NT2/D1 (cell line): Measurements from ENCODE around the gene FANCE.
A peak's percentile ranks its signal among the peaks of the same experiment; 100 is the strongest.

Experiments used
- DNase-seq: peaks from one replicate; pipeline ENCODE4 v3.0.0-alpha.2; 2011; ENCODE audit warnings: low read depth, low spot score
- H3K27me3 ChIP-seq: 2 replicates; pipeline ENCODE4 v1.6.0; 2011; ENCODE audit warnings: mild to moderate bottlenecking; ENCODE audit not compliant: insufficient read length, insufficient read depth
- H3K36me3 ChIP-seq: 2 replicates; pipeline ENCODE4 v1.6.1; 2011; ENCODE audit warnings: mild to moderate bottlenecking, low read length, mixed read lengths; ENCODE audit not compliant: insufficient read depth, insufficient read length
- H3K4me1 ChIP-seq: 2 replicates; pipeline ENCODE4 v1.5.1; 2011; ENCODE audit not compliant: insufficient read depth, insufficient read length
- H3K4me3 ChIP-seq: 2 replicates; pipeline ENCODE4 v1.5.1; 2011; ENCODE audit warnings: low read depth; ENCODE audit not compliant: insufficient read length
- H3K9ac ChIP-seq: 2 replicates; pipeline ENCODE4 v1.6.0; 2011; ENCODE audit warnings: low read depth; ENCODE audit not compliant: insufficient read length
- H3K9me3 ChIP-seq: 2 replicates; pipeline ENCODE4 v1.5.1; 2011; ENCODE audit warnings: mild to moderate bottlenecking, low read length; ENCODE audit not compliant: insufficient read depth
- SUZ12 ChIP-seq: IDR thresholded peaks from 2 replicates; pipeline ENCODE4 v1.6.1; 2011; ENCODE audit not compliant: insufficient read length, insufficient read depth; ENCODE audit errors: extremely low read depth
- YY1 ChIP-seq: IDR thresholded peaks from 2 replicates; pipeline ENCODE4 v1.6.1; 2011; ENCODE audit not compliant: insufficient read length, insufficient read depth
- ZNF274 ChIP-seq: IDR thresholded peaks from 2 replicates; pipeline ENCODE4 v1.6.1; 2011; ENCODE audit warnings: mild to moderate bottlenecking, low read depth, low read length

The FANCE gene

GRCh38 chr6:35411066-35411465 is 41.1 kb upstream of the FANCE start:
- peaks cover 13% of the 10 kb centered on the region for H3K36me3 ChIP-seq
- no peaks in the 10 kb centered on the region for H3K27me3 ChIP-seq
- no peaks in the 10 kb centered on the region for H3K9me3 ChIP-seq
- no peak for TF ChIP-seq SUZ12
- no peak for TF ChIP-seq YY1
- TF ChIP-seq ZNF274, result no peak
- H3K4me3 ChIP-seq, result no peak overlapping the region
- H3K4me1 ChIP-seq, result no peaks in the 10 kb centered on the region
- H3K9ac ChIP-seq, result no peak overlapping the region
- no peak for DNase-seq

DNA sequence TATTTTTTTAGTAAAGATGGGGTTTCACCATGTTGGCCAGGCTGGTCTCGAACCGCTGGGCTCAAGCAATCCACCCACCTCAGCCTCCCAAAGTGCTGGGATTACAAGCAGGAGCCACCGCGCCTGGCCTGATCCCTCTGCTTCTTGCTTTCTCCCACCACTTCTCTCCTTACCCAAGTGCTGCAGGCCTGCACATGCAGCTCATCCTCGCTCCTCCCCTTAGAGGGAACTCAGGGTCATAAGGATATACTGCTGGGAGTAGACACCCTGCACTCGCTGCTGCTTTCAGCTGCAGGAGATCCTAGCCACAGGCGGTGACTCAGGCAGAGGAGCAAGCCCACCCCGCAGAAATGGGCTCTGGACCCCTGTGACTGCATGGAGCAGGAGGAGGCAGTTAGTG is 40.0 kb upstream of the FANCE start:
- H3K9ac ChIP-seq, result no peak overlapping the region
- no peaks in the 10 kb centered on the region for H3K9me3 ChIP-seq
- no peaks in the 10 kb centered on the region for H3K27me3 ChIP-seq
- DNase-seq, result no peak
- no peak overlapping the region for H3K4me3 ChIP-seq
- no peaks in the 10 kb centered on the region for H3K4me1 ChIP-seq
- TF ChIP-seq YY1, result no peak
- TF ChIP-seq ZNF274, result no peak
- TF ChIP-seq SUZ12, result no peak
- peaks cover 13% of the 10 kb centered on the region for H3K36me3 ChIP-seq

- Histone ChIP-seq H3K36me3 (peaks cover 13% of the 10 kb centered on the region), H3K9ac (no peak overlapping the region), H3K4me3 (no peak overlapping the region), H3K27me3 (no peaks in the 10 kb centered on the region), H3K9me3 (no peaks in the 10 kb centered on the region), H3K4me1 (no peaks in the 10 kb centered on the region)
- no peak for DNase-seq
- no peak for TF ChIP-seq SUZ12
- no peak for TF ChIP-seq YY1
- TF ChIP-seq ZNF274, result no peak
Observed at GRCh38 chr6:35413911-35414310, 38.2 kb upstream of the FANCE start.

DNA sequence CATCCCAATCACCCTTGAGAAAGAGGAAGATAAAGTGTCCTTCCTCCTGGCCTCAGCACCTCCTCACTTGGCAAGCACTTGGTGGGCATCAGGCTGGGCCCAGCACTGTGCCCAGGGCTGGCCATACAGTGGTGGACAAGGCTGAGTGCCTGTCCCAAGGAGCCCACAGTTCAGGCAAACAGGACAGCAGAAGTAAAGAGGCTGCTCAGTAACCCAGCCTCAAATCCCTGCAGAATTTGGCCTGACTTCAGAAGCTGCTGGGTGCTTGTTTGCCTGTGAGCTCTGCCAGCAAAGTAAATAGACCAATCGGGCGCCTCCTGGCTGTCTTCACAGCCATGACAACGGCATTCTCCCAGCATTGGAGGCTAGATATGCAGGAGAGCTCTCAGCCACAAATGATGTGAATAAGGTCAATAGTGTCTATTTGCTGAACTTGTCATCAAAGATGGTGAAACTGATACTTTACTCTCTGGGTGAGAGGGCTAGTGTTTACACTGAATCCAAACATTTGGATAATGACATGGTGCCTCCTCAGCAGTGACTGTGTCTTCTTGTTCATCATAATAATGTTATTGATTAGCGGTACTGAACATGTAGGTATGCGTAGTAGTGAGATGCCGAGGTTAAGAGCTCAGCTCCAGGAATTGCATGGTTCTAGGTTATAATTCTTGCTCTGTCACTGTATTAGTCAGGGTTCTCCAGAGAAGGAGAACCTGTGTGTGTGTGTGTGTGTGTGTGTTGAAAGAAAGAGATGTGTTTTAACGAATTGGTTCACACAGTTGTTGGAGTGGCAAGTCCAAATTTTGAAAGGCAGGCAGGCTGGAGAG is 36.9 kb upstream of the FANCE start:
- no peaks in the 10 kb centered on the region for H3K9me3 ChIP-seq
- H3K9ac ChIP-seq, result no peak overlapping the region
- no peaks in the 10 kb centered on the region for H3K27me3 ChIP-seq
- DNase-seq, result peak; percentile 15
- H3K4me3 ChIP-seq, result no peak overlapping the region
- no peak for TF ChIP-seq YY1
- no peak for TF ChIP-seq ZNF274
- TF ChIP-seq SUZ12, result no peak
- peaks cover 2% of the 10 kb centered on the region for H3K4me1 ChIP-seq
- peaks cover 13% of the 10 kb centered on the region for H3K36me3 ChIP-seq

- H3K4me3 ChIP-seq, result no peak overlapping the region
- no peak for TF ChIP-seq SUZ12
- TF ChIP-seq ZNF274, result no peak
- TF ChIP-seq YY1, result no peak
- peaks cover 6% of the 10 kb centered on the region for H3K36me3 ChIP-seq
- no peak overlapping the region for H3K9ac ChIP-seq
- no peaks in the 10 kb centered on the region for H3K27me3 ChIP-seq
- no peak for DNase-seq
- H3K4me1 ChIP-seq, result peaks cover 2% of the 10 kb centered on the region
- H3K9me3 ChIP-seq, result no peaks in the 10 kb centered on the region
Observed at GRCh38 chr6:35417979-35418661, 34.0 kb upstream of the FANCE start.

GRCh38 chr6:35419417-35419816 is 32.7 kb upstream of the FANCE start:
- H3K36me3 ChIP-seq, result peaks cover 11% of the 10 kb centered on the region
- H3K27me3 ChIP-seq, result no peaks in the 10 kb centered on the region
- no peaks in the 10 kb centered on the region for H3K9me3 ChIP-seq
- no peak overlapping the region for H3K9ac ChIP-seq
- TF ChIP-seq SUZ12 (no peak), ZNF274 (no peak), YY1 (no peak)
- DNase-seq, result peak; percentile 13
- H3K4me3 ChIP-seq, result no peak overlapping the region
- peaks cover 2% of the 10 kb centered on the region for H3K4me1 ChIP-seq

- TF ChIP-seq SUZ12 (no peak), YY1 (no peak), ZNF274 (no peak)
- H3K36me3 ChIP-seq, result peaks cover 15% of the 10 kb centered on the region
- no peak overlapping the region for H3K4me3 ChIP-seq
- peaks cover 2% of the 10 kb centered on the region for H3K4me1 ChIP-seq
- H3K9ac ChIP-seq, result no peak overlapping the region
- H3K27me3 ChIP-seq, result no peaks in the 10 kb centered on the region
- no peaks in the 10 kb centered on the region for H3K9me3 ChIP-seq
- DNase-seq, result no peak
Observed at GRCh38 chr6:35419961-35420360, 32.2 kb upstream of the FANCE start.
